HG03354 (cell line): ENCODE data around the gene SERPINB8.
"Not testable (repeated sequence)": the region's sequence is repeated elsewhere in the genome, so short reads cannot be mapped to it uniquely, and the experiment has no call there.

Experiments
- ATAC-seq: cut with Tn5 transposase; IDR thresholded peaks from one replicate; pipeline ENCODE4 v1.9.1; 2021; ENCODE audit warnings: mild to moderate bottlenecking; ENCODE audit not compliant: unreplicated experiment, poor library complexity, severe bottlenecking

SERPINB8 gene

GRCh38 chr18:63969942-63970808 is at the start of gene SERPINB8:
SERPINB8 (plus strand) TSS chr18:63970081; CDS start chr18:63978309, 8,228 bp downstream.
- peak; percentile 92 for ATAC-seq

GRCh38 chr18:63922049-63922448 is 47.8 kb upstream of the SERPINB8 start:
- no peak for ATAC-seq

- ATAC-seq = no peak
Measured at GRCh38 chr18:63924551-63924950, 45.3 kb upstream of the SERPINB8 start.

GRCh38 chr18:63928331-63928730 is 41.5 kb upstream of the SERPINB8 start:
- ATAC-seq = no peak

- ATAC-seq = not testable (repeated sequence)
Measured at GRCh38 chr18:63929369-63929768, 40.5 kb upstream of the SERPINB8 start.

- no peak for ATAC-seq
Measured at GRCh38 chr18:63930773-63931354, 39.0 kb upstream of the SERPINB8 start.

- ATAC-seq = peak; percentile 99
Measured at GRCh38 chr18:63936156-63936931, 33.5 kb upstream of the SERPINB8 start.

- no peak for ATAC-seq
Measured at GRCh38 chr18:63936932-63937393, 32.9 kb upstream of the SERPINB8 start.

GRCh38 chr18:63940008-63940407 is 29.9 kb upstream of the SERPINB8 start:
- ATAC-seq = no peak

GRCh38 chr18:63940543-63941050 is 29.3 kb upstream of the SERPINB8 start:
- not testable (repeated sequence) for ATAC-seq

GRCh38 chr18:63947051-63947790 is 22.7 kb upstream of the SERPINB8 start:
- no peak for ATAC-seq

- ATAC-seq = peak; percentile 83
Measured at GRCh38 chr18:63949068-63949737, 20.7 kb upstream of the SERPINB8 start, which contains the start of gene HMSD. HMSD (plus strand) TSS chr18:63949301; CDS start chr18:63953456, 4,155 bp downstream.

- ATAC-seq = peak; percentile 52
Measured at GRCh38 chr18:63951302-63951705, 18.6 kb upstream of the SERPINB8 start.

GRCh38 chr18:63953811-63954210 is 16.1 kb upstream of the SERPINB8 start:
- ATAC-seq = no peak

- no peak for ATAC-seq
Measured at GRCh38 chr18:63956755-63957154, 13.1 kb upstream of the SERPINB8 start.

- no peak for ATAC-seq
Measured at GRCh38 chr18:63960891-63961290, 9.0 kb upstream of the SERPINB8 start.

GRCh38 chr18:63961435-63961980 is 8.4 kb upstream of the SERPINB8 start:
- no peak for ATAC-seq

GRCh38 chr18:63962137-63962536 is 7.7 kb upstream of the SERPINB8 start:
- ATAC-seq = no peak
